Measurements from ENCODE around the gene MDK.

The MDK gene

GRCh38 chr11:46388619-46389449 is 7.4 kb downstream of the MDK start:
- CTCF ChIA-PET, result interaction anchor here (0.5 to 5.4 kb wide), 50 partner anchors 8 to 774 kb away, joined by 3 to 56 read pairs (median 4); partner anchors contain the start of genes ATG13 and HARBI1
- Histone ChIP-seq H3K4me3 (ENCODE audit: low read depth, low read length) (no peak overlapping the region; the same call in 1 of the 2 replicates), H3K9me3 (ENCODE audit: control insufficient read depth, insufficient read depth, low read depth, low read length) (no peaks in the 10 kb centered on the region), H3K36me3 (ENCODE audit: control insufficient read depth in 2 of 2, insufficient read depth in 1 of 2, low read length in 2 of 2) (peaks cover 0 to 5% of the 10 kb centered on the region in 2 experiments; a peak in 1 of 3 replicates), H3K4me1 (ENCODE audit: control insufficient read depth, insufficient read depth, low read length) (no peaks in the 10 kb centered on the region), H3K27ac (ENCODE audit: extremely low read depth, low read depth, low read length) (no peak overlapping the region)
- no peak for TF ChIP-seq ZBTB6 (tag by site-specific recombination; IDR thresholded peaks at IDR 0.05)
- TF ChIP-seq GLI4 (tag by site-specific recombination; IDR thresholded peaks at IDR 0.05), result no peak
- TF ChIP-seq ZNF585B (tag by site-specific recombination; IDR thresholded peaks at IDR 0.05), result peak; percentile 18; the same call in 1 of the 2 replicates
- no peak for TF ChIP-seq ZNF549 (tag by site-specific recombination; IDR thresholded peaks at IDR 0.05)
- TF ChIP-seq ZNF692 (tag by site-specific recombination; IDR thresholded peaks at IDR 0.05), result no peak
- peak; percentile 79; the same call in 1 of the 2 replicates for TF ChIP-seq ZBTB17 (tag by site-specific recombination; IDR thresholded peaks at IDR 0.05)
- 0 out of 2 replicates have a peak, but pooled peaks have one; percentile 12 for TF ChIP-seq SP2 (tag by site-specific recombination; IDR thresholded peaks at IDR 0.05)
- TF ChIP-seq ZBTB7A (tag by site-specific recombination; IDR thresholded peaks at IDR 0.05; ENCODE audit: low read depth), result no peak
- TF ChIP-seq GFI1B (tag by site-specific recombination; IDR thresholded peaks at IDR 0.05), result no peak
- TF ChIP-seq GLIS1 (tag by site-specific recombination; IDR thresholded peaks at IDR 0.05), result peak; percentile 88
- no peak for TF ChIP-seq GLI2 (tag by site-specific recombination; IDR thresholded peaks at IDR 0.05; ENCODE audit: borderline replicate concordance, low read depth)
- TF ChIP-seq ZNF248 (tag by site-specific recombination; IDR thresholded peaks at IDR 0.05), result no peak
- TF ChIP-seq ZNF341 (tag by site-specific recombination; IDR thresholded peaks at IDR 0.05; ENCODE audit: low read depth), result no peak
- no peak for TF ChIP-seq ZNF560 (tag by site-specific recombination; IDR thresholded peaks at IDR 0.05; ENCODE audit: borderline replicate concordance)
- peak; percentile 41; the same call in 1 of the 2 replicates for TF ChIP-seq BCL11B (tag by site-specific recombination; IDR thresholded peaks at IDR 0.05; ENCODE audit: low read depth)
- no peak for TF ChIP-seq ZNF580 (tag by site-specific recombination; IDR thresholded peaks at IDR 0.05)
- TF ChIP-seq ZNF600 (tag by site-specific recombination; IDR thresholded peaks at IDR 0.05), result no peak
- no peak for TF ChIP-seq PRDM1 (tag by site-specific recombination; IDR thresholded peaks at IDR 0.05)
- TF ChIP-seq ZEB2 (tag by site-specific recombination; IDR thresholded peaks at IDR 0.05), result no peak
- TF ChIP-seq ZNF174 (tag by site-specific recombination; IDR thresholded peaks at IDR 0.05), result no peak
- TF ChIP-seq GLIS2 (tag by site-specific recombination; IDR thresholded peaks at IDR 0.05), result 0 out of 2 replicates have a peak, but pooled peaks have one; percentile 9
- TF ChIP-seq TCF7L2 (IDR thresholded peaks at IDR 0.05; ENCODE audit: borderline replicate concordance, low read depth, low read length), result no peak
- TF ChIP-seq ZBTB11 (tag by site-specific recombination; conservative IDR thresholded peaks at IDR 0.05; ENCODE audit: low read depth), result no peak
- POLR2A ChIA-PET, result interaction anchor here (0.6 to 1.5 kb wide), 4 partner anchors 9 to 163 kb away, joined by 3 to 5 read pairs (median 4); no protein-coding TSS in a partner anchor
